ENCODE measurements around the gene MOB1B.

- TF ChIP-seq ZNF274 (IDR thresholded peaks at IDR 0.05; ENCODE audit: low read depth, low read length) (no peak), YY1 (IDR thresholded peaks at IDR 0.05; ENCODE audit: insufficient read depth, insufficient read length) (no peak), SUZ12 (IDR thresholded peaks at IDR 0.05; ENCODE audit: extremely low read depth, insufficient read depth, insufficient read length) (no peak)
These were observed 54.5 kb downstream of the MOB1B start for GRCh38 chr4:70956549-70957210.

Measured in NT2/D1 (cell line).